KMS-11 (cell line): ENCODE measurements around the gene OSBPL1A.

ENCODE experiments used
- H2AFZ ChIP-seq: fragments of 200-600 bp; sonication (generic); 2 replicates; pipeline ENCODE4 v1.6.1; 2016; ENCODE audit warnings: antibody characterized with exemption, mixed run types, low read depth
- H3K27ac ChIP-seq: fragments of 200-600 bp; sonication (generic); 2 replicates; pipeline ENCODE4 v1.6.1; 2016; ENCODE audit warnings: mild to moderate bottlenecking, mixed run types
- H3K27me3 ChIP-seq: fragments of 200-600 bp; sonication (generic); 2 replicates; pipeline ENCODE4 v1.6.1; 2017; ENCODE audit warnings: mild to moderate bottlenecking, low read depth, mixed run types, moderate library complexity; ENCODE audit not compliant: insufficient read depth
- H3K36me3 ChIP-seq: fragments of 200-600 bp; sonication (generic); 2 replicates; pipeline ENCODE4 v1.6.1; 2017; ENCODE audit warnings: mild to moderate bottlenecking, mixed run types; ENCODE audit not compliant: insufficient read depth
- H3K4me1 ChIP-seq: fragments of 200-600 bp; sonication (generic); 2 replicates; pipeline ENCODE4 v1.6.1; 2016; ENCODE audit warnings: mild to moderate bottlenecking, low read depth, mixed run types; ENCODE audit not compliant: poor library complexity, severe bottlenecking
- H3K4me2 ChIP-seq: fragments of 200-600 bp; sonication (generic); 2 replicates; pipeline ENCODE4 v1.7.0; 2016; ENCODE audit warnings: mild to moderate bottlenecking, mixed run types
- H3K4me3 ChIP-seq: fragments of 200-600 bp; sonication (generic); IDR thresholded peaks from 2 replicates; pipeline ENCODE4 v1.6.1; 2017; ENCODE audit warnings: low read depth, low read length, mixed read lengths; ENCODE audit not compliant: insufficient read depth
- H3K79me2 ChIP-seq: fragments of 200-600 bp; sonication (generic); 2 replicates; pipeline ENCODE4 v1.6.1; 2016; ENCODE audit warnings: low read depth, mixed run types; ENCODE audit not compliant: insufficient read depth
- H3K9ac ChIP-seq: fragments of 200-600 bp; sonication (generic); 2 replicates; pipeline ENCODE4 v1.6.1; 2016; ENCODE audit warnings: mild to moderate bottlenecking, mixed run types
- H4K20me1 ChIP-seq: fragments of 200-600 bp; sonication (generic); 2 replicates; pipeline ENCODE4 v1.6.1; 2016; ENCODE audit warnings: mild to moderate bottlenecking, mixed run types; ENCODE audit not compliant: insufficient read depth
- CTCF ChIP-seq: fragments of 200-600 bp; sonication (generic); conservative IDR thresholded peaks from 2 replicates; pipeline ENCODE4 v1.6.1; 2017; ENCODE audit warnings: low read depth, mild to moderate bottlenecking, antibody characterized with exemption, low read length, moderate library complexity, mixed read lengths

The OSBPL1A gene

GRCh38 chr18:24112464-24112863 is 285.2 kb downstream of the OSBPL1A start:
- Histone ChIP-seq H2AFZ (no peak overlapping the region), H3K4me2 (no peak overlapping the region), H3K27me3 (no peaks in the 10 kb centered on the region), H3K4me1 (no peaks in the 10 kb centered on the region), H3K36me3 (no peaks in the 10 kb centered on the region), H4K20me1 (no peaks in the 10 kb centered on the region), H3K4me3 (no peak overlapping the region), H3K9ac (no peak overlapping the region), H3K27ac (no peak overlapping the region), H3K79me2 (no peaks in the 10 kb centered on the region)
- TF ChIP-seq CTCF = no peak
